Fibroblast of lung (primary cell): Measurements from ENCODE around the gene FHAD1.

Experiments used
- EZH2 ChIP-seq: IDR thresholded peaks from 2 replicates; pipeline ENCODE4 v1.5.1; 2012; ENCODE audit warnings: low read length, control low read depth, mild to moderate bottlenecking; ENCODE audit errors: missing control alignments
- TF ChIP-seq, protein P1 (sequence below), 2 donors: IDR thresholded peaks in 1 of 2; conservative IDR thresholded peaks in 1 of 2; 1 replicate in 1 of 2; 2 replicates in 1 of 2; pipeline ENCODE4 v1.5.1; 2011 to 2012; ENCODE audit warnings: low read length in 2 of 2, control low read depth in 1 of 2, inconsistent platforms in 1 of 2, low read depth in 1 of 2, mild to moderate bottlenecking in 1 of 2

DNA sequence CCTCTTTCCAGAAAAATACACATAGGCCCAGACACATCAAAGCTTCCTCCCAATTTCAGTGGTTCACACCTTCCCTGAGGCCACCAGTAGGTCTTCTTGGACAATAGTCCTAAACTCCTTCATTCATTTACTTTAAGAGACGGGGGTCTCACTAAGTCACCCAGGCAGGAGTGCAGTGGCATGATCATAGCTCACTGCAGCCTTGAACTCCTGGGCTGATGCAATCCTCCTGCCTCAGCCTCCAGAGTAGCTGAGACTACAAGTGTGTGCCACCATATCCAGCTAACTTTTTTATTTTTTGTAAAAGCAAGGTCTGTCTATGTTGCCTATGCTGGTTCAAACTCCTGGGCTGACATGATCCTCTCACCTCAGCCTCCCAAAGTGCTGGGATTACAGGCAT is 8.2 kb upstream of the FHAD1 start:
- TF ChIP-seq, protein P1, sequence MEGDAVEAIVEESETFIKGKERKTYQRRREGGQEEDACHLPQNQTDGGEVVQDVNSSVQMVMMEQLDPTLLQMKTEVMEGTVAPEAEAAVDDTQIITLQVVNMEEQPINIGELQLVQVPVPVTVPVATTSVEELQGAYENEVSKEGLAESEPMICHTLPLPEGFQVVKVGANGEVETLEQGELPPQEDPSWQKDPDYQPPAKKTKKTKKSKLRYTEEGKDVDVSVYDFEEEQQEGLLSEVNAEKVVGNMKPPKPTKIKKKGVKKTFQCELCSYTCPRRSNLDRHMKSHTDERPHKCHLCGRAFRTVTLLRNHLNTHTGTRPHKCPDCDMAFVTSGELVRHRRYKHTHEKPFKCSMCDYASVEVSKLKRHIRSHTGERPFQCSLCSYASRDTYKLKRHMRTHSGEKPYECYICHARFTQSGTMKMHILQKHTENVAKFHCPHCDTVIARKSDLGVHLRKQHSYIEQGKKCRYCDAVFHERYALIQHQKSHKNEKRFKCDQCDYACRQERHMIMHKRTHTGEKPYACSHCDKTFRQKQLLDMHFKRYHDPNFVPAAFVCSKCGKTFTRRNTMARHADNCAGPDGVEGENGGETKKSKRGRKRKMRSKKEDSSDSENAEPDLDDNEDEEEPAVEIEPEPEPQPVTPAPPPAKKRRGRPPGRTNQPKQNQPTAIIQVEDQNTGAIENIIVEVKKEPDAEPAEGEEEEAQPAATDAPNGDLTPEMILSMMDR (conservative IDR thresholded peaks at IDR 0.05 in 1 of 2, IDR thresholded peaks at IDR 0.05 in 1 of 2; ENCODE audit: low read depth in 1 of 2, low read length in 2 of 2): no peak
- TF ChIP-seq EZH2: no peak
